Gastrocnemius medialis (tissue), 4 donors: ENCODE results near the gene BTLA.
"Not testable (repeated sequence)": the region's sequence is repeated elsewhere in the genome, so short reads cannot be mapped to it uniquely, and the experiment has no call there.

Experiments
- POLR2A ChIP-seq, 2 donors: fragments of 450-650 bp; IDR thresholded peaks; one replicate each; pipeline ENCODE4 v1.6.1; 2017; ENCODE audit warnings: antibody characterized with exemption in 2 of 2, mild to moderate bottlenecking in 2 of 2, moderate library complexity in 2 of 2
- TF ChIP-seq, protein P1 (sequence below), 5 experiments: fragments of 450-650 bp in 3 of 5; fragments of 200-600 bp in 2 of 5; sonication (generic) in 2 of 5; IDR thresholded peaks in 4 of 5; conservative IDR thresholded peaks in 1 of 5; 1 replicate in 4 of 5; 2 replicates in 1 of 5; pipeline ENCODE4 v1.5.1; 2016 to 2019; ENCODE audit warnings: antibody characterized with exemption in 5 of 5, mild to moderate bottlenecking in 3 of 5, moderate library complexity in 3 of 5

DNA sequence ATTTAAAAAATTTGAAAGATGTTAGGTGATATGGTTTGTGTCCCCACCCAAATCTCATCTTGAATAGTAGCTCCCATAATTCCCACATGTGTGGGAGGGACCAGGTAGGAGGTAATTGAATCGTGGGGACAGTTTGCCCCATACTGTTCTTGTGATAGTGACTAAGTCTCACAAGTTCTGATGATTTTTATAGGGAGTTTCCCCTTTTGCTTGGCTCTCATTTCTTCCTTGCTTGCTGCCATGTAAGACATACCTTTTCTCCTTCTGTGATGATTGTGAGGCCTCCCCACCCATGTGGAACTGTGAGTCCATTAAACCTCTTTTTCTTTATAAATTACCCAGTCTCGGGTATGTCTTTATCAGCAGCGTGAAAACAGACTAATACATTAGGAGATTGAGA lies 19.7 kb upstream of the BTLA start:
- TF ChIP-seq POLR2A (IDR thresholded peaks at IDR 0.05), result not testable (repeated sequence)
- TF ChIP-seq, protein P1, sequence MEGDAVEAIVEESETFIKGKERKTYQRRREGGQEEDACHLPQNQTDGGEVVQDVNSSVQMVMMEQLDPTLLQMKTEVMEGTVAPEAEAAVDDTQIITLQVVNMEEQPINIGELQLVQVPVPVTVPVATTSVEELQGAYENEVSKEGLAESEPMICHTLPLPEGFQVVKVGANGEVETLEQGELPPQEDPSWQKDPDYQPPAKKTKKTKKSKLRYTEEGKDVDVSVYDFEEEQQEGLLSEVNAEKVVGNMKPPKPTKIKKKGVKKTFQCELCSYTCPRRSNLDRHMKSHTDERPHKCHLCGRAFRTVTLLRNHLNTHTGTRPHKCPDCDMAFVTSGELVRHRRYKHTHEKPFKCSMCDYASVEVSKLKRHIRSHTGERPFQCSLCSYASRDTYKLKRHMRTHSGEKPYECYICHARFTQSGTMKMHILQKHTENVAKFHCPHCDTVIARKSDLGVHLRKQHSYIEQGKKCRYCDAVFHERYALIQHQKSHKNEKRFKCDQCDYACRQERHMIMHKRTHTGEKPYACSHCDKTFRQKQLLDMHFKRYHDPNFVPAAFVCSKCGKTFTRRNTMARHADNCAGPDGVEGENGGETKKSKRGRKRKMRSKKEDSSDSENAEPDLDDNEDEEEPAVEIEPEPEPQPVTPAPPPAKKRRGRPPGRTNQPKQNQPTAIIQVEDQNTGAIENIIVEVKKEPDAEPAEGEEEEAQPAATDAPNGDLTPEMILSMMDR (IDR thresholded peaks at IDR 0.05 in 4 of 5, conservative IDR thresholded peaks at IDR 0.05 in 1 of 5), result not testable (repeated sequence)
